Endothelial cell of umbilical vein (primary cell): Measurements from ENCODE around the gene DSC1. TPM values are rescaled to one million over a fixed set of nuclear protein-coding genes. Genes with fewer than 3 reads are reported as not detected.

Experiments used
- BruUV-seq: library from RNA; stranded (reverse); fragments of 400-500 nt; replicated peaks from 2 replicates; lab custom pipeline; 2021; lab: Mats Ljungman, UMichigan
- CTCF ChIA-PET: fragments of 300-600, 350-600 bp; sonication (Branson Sonifier 250); formaldehyde crosslinking; loops from one replicate; lab custom pipeline; 2021; ENCODE audit warnings: antibody characterized with exemption, inconsistent platforms; lab: Charles Lee
- POLR2A ChIA-PET: fragments of 300-600, 350-600 bp; sonication (Branson Sonifier 250); formaldehyde crosslinking; loops from one replicate; lab custom pipeline; 2021; ENCODE audit warnings: antibody characterized with exemption, inconsistent platforms; lab: Charles Lee
- DNase-seq: peaks from one replicate; pipeline ENCODE4 v3.0.0-alpha.2; 2011; ENCODE audit warnings: low read depth, low spot score
- FAIRE-seq: peaks from 2 replicates; lab custom pipeline; 2011; peaks lifted over from hg19 to GRCh38; lab: Jason Lieb, UNC
- H2AFZ ChIP-seq: 2 replicates; pipeline ENCODE4 v1.6.0; 2012; ENCODE audit warnings: low read depth, low read length, control low read depth, inconsistent platforms
- H3K27ac ChIP-seq: 2 replicates; pipeline ENCODE4 v1.5.1; 2011; ENCODE audit warnings: low read depth, mild to moderate bottlenecking, control low read depth, low read length, moderate library complexity; ENCODE audit not compliant: insufficient read depth
- H3K27me3 ChIP-seq, 2 experiments: 2 replicates each; pipeline versions ENCODE4 v1.6.0 to v1.6.1; 2011; ENCODE audit warnings: low read length in 2 of 2, mixed read lengths in 1 of 2; ENCODE audit not compliant: control insufficient read depth in 2 of 2, insufficient read depth in 2 of 2
- H3K36me3 ChIP-seq, 2 experiments: 2 replicates in 1 of 2; 3 replicates in 1 of 2; pipeline ENCODE4 v1.5.1; 2011; ENCODE audit warnings: low read length in 2 of 2, mild to moderate bottlenecking in 1 of 2, moderate library complexity in 1 of 2; ENCODE audit not compliant: control insufficient read depth in 2 of 2, insufficient read depth in 2 of 2; ENCODE audit errors: extremely low read depth in 1 of 2
- H3K4me1 ChIP-seq: 3 replicates; pipeline ENCODE4 v1.5.1; 2011; ENCODE audit warnings: mild to moderate bottlenecking, low read length; ENCODE audit not compliant: control insufficient read depth, insufficient read depth; ENCODE audit errors: extremely low read depth
- H3K4me2 ChIP-seq: 2 replicates; pipeline ENCODE4 v1.6.1; 2011; ENCODE audit warnings: low read length, control low read depth, mixed read lengths; ENCODE audit not compliant: insufficient read depth
- H3K4me3 ChIP-seq, 3 experiments: fragments of 200-600 bp in 1 of 3; sonication (generic), shearing (Covaris generic) in 1 of 3; replicated peaks in 1 of 3; 2 replicates each; pipeline ENCODE4 v1.5.1; 2011 to 2016; ENCODE audit warnings: control low read depth in 3 of 3, low read length in 3 of 3, mild to moderate bottlenecking in 2 of 3, inconsistent platforms in 1 of 3, low read depth in 1 of 3, moderate library complexity in 1 of 3; ENCODE audit not compliant: insufficient read depth in 1 of 3
- H3K79me2 ChIP-seq: 2 replicates; pipeline ENCODE4 v1.6.0; 2012; ENCODE audit warnings: low read length, inconsistent platforms; ENCODE audit not compliant: control insufficient read depth, insufficient read depth
- H3K9ac ChIP-seq: replicated peaks from 2 replicates; pipeline ENCODE3; 2011; ENCODE audit warnings: low read length, control low read depth; ENCODE audit not compliant: insufficient read depth; ENCODE audit errors: extremely low read depth
- H3K9me1 ChIP-seq: replicated peaks from 3 replicates; pipeline ENCODE4 v1.6.0; 2011; ENCODE audit warnings: mild to moderate bottlenecking, low read length; ENCODE audit not compliant: control insufficient read depth, insufficient read depth; ENCODE audit errors: extremely low read depth
- H3K9me3 ChIP-seq: replicated peaks from 2 replicates; pipeline ENCODE4 v1.5.1; 2012; ENCODE audit warnings: low read length, inconsistent platforms; ENCODE audit not compliant: control insufficient read depth, insufficient read depth
- H4K20me1 ChIP-seq: replicated peaks from 2 replicates; pipeline ENCODE3; 2011; ENCODE audit warnings: mild to moderate bottlenecking, low read length; ENCODE audit not compliant: control insufficient read depth, insufficient read depth; ENCODE audit errors: extremely low read depth
- FOS ChIP-seq: IDR thresholded peaks from 2 replicates; pipeline ENCODE4 v1.6.1; 2011; ENCODE audit warnings: mild to moderate bottlenecking, low read length, moderate library complexity, borderline replicate concordance; ENCODE audit not compliant: insufficient read depth
- JUN ChIP-seq: IDR thresholded peaks from 2 replicates; pipeline ENCODE4 v1.6.1; 2011; ENCODE audit warnings: borderline replicate concordance, low read depth; ENCODE audit not compliant: insufficient read length, insufficient read depth
- POLR2A ChIP-seq: IDR thresholded peaks from 2 replicates; pipeline ENCODE4 v1.6.1; 2012; ENCODE audit warnings: low read depth, mild to moderate bottlenecking, control low read depth, low read length
- POLR2AphosphoS5 ChIP-seq: IDR thresholded peaks from 2 replicates; pipeline ENCODE4 v1.6.1; 2012; ENCODE audit warnings: low read depth, mild to moderate bottlenecking, control low read depth, low read length, moderate library complexity; ENCODE audit not compliant: insufficient read depth
- dilution Hi-C: fragments of 300-500 bp; cut with MboI; formaldehyde crosslinking; loops from one replicate; pipeline ENCODE4 v1.15.0; 2019; ENCODE audit warnings: low sequenced_read_pairs; ENCODE audit not compliant: extremely low pct_ligation_motif_present
- intact Hi-C: fragments of 100-400 bp; cut with micrococcal nuclease; formaldehyde crosslinking; loops from one replicate; pipeline ENCODE4 v1.10.0; 2022
- polyA plus RNA-seq, 4 experiments: library from polyadenylated mRNA; depleted of rRNA in 3 of 4; stranded (reverse) in 3 of 4; unstranded in 1 of 4; fragments of >200 nt; gene quantifications; 2 replicates each; pipeline versions ENCODE4 v1.2.1 to v1.2.3, GENCODE V29; 2011 to 2012; ENCODE audit warnings: missing spikeins in 1 of 4
- total RNA-seq: library from RNA; stranded (reverse); gene quantifications from 2 replicates; pipeline ENCODE4 v1.2.3, GENCODE V29; 2021
- TF ChIP-seq, protein P1 (sequence below), 2 donors: IDR thresholded peaks; 1 replicate in 1 of 2; 2 replicates in 1 of 2; pipeline ENCODE4 v1.5.1; 2011; ENCODE audit warnings: low read length in 2 of 2, mild to moderate bottlenecking in 2 of 2, moderate library complexity in 2 of 2, control low read depth in 1 of 2, inconsistent platforms in 1 of 2, low read depth in 1 of 2; ENCODE audit not compliant: insufficient read depth in 1 of 2; ENCODE audit errors: extremely low read depth in 1 of 2
- TF ChIP-seq, protein P2 (sequence below): IDR thresholded peaks from 2 replicates; pipeline ENCODE4 v1.6.1; 2011; ENCODE audit not compliant: insufficient read depth, insufficient read length

The DSC1 gene
- total and polyA plus RNA-seq, 2 donors (not counting 3 experiments of a cell fraction or from before 2014, with no cell fraction given): not detected

DNA sequence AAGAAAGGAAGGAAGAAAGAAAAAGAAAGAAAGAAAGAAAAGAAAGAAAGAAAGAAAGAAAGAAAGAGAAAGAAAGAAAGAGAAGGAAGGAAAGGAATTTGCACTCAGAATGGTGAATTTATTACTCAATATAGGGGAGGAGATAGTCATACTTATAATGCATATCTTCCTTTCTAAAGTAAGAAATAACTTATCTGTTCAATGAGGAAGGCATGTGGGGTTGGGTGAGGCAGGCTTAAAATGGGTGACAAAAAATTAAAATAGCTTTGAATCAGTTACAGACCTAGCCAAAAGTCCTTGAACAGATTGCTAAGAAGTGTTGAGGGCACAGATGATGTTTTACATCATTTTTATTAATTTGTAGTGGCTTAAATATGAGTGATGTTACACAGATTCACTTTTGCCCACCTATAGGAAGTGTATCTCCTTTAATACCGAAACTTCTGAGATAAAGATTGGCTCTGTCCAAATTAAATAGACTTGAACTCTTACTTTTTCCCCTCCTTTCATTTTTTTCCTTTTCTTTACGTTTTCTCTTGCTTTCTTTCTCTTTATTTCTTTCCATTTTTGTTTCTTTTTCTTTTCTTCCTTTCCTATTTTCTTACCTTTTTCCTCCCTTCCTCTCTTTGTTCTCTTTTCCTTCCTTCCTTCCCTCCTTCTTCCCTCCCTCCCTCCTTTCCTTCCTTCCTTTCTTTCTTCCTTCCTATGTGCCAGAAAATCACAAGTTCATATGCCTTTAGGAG is 45.6 kb downstream of the DSC1 start:
- H3K9me1 ChIP-seq: no peaks in the 10 kb centered on the region
- ChIA-PET POLR2A (no interaction called here), CTCF (no interaction called here)
- FAIRE-seq (no peak), DNase-seq (no peak)
- no peaks in the 10 kb centered on the region for H4K20me1 ChIP-seq
- no peak overlapping the region for H3K4me2 ChIP-seq
- H3K79me2 ChIP-seq: no peaks in the 10 kb centered on the region
- H3K27me3 ChIP-seq: no peaks in the 10 kb centered on the region
- H3K4me1 ChIP-seq: no peaks in the 10 kb centered on the region
- H3K36me3 ChIP-seq: no peaks in the 10 kb centered on the region
- H3K9ac ChIP-seq: no peak overlapping the region
- TF ChIP-seq, protein P1, sequence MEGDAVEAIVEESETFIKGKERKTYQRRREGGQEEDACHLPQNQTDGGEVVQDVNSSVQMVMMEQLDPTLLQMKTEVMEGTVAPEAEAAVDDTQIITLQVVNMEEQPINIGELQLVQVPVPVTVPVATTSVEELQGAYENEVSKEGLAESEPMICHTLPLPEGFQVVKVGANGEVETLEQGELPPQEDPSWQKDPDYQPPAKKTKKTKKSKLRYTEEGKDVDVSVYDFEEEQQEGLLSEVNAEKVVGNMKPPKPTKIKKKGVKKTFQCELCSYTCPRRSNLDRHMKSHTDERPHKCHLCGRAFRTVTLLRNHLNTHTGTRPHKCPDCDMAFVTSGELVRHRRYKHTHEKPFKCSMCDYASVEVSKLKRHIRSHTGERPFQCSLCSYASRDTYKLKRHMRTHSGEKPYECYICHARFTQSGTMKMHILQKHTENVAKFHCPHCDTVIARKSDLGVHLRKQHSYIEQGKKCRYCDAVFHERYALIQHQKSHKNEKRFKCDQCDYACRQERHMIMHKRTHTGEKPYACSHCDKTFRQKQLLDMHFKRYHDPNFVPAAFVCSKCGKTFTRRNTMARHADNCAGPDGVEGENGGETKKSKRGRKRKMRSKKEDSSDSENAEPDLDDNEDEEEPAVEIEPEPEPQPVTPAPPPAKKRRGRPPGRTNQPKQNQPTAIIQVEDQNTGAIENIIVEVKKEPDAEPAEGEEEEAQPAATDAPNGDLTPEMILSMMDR (IDR thresholded peaks at IDR 0.05; ENCODE audit: extremely low read depth in 1 of 2, insufficient read depth in 1 of 2, low read depth in 1 of 2, low read length in 2 of 2): no peak
- TF ChIP-seq FOS (no peak), POLR2A (no peak), POLR2AphosphoS5 (no peak), JUN (no peak)
- TF ChIP-seq, protein P2, sequence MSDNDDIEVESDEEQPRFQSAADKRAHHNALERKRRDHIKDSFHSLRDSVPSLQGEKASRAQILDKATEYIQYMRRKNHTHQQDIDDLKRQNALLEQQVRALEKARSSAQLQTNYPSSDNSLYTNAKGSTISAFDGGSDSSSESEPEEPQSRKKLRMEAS: no peak
- dilution Hi-C loops: no loop called here
- H2AFZ ChIP-seq: no peak overlapping the region
- H3K27ac ChIP-seq: no peak overlapping the region
- H3K4me3 ChIP-seq: no peak overlapping the region
- BruUV-seq: no TSS peak
- intact Hi-C loops: no loop called here
- H3K9me3 ChIP-seq: no peaks in the 10 kb centered on the region
